K562 (cell line): ENCODE measurements around the gene CILP. TPM values are rescaled to one million over a fixed set of nuclear protein-coding genes. Genes with fewer than 3 reads are reported as not detected.

ENCODE experiments used
- GTF2E2 ChIP-seq: fragments of 200-800 bp; sonication (Bioruptor generic); IDR thresholded peaks from 2 replicates; pipeline ENCODE4 v1.6.1; 2016; ENCODE audit warnings: missing genetic modification characterization, missing compliant biosample characterization
- HDAC6 ChIP-seq: IDR thresholded peaks from 2 replicates; pipeline ENCODE4 v1.6.1; 2012; ENCODE audit warnings: low read depth, mild to moderate bottlenecking, control low read depth, inconsistent platforms, low read length, moderate library complexity
- MEF2A ChIP-seq: IDR thresholded peaks from 2 replicates; pipeline ENCODE4 v1.6.1; 2011; ENCODE audit warnings: low read depth, mild to moderate bottlenecking, low read length, moderate library complexity; ENCODE audit not compliant: control insufficient read depth
- TCF3 ChIP-seq: sonication (generic); formaldehyde crosslinking; IDR thresholded peaks from 2 replicates; pipeline ENCODE4 v1.4.0; 2020; ENCODE audit warnings: mild to moderate bottlenecking, missing genetic modification reagents
- ZNF592 ChIP-seq: fragments of 450-650 bp; IDR thresholded peaks from 2 replicates; pipeline ENCODE4 v1.6.1; 2017; ENCODE audit warnings: antibody characterized with exemption, mild to moderate bottlenecking
- polyA plus RNA-seq, 8 experiments: library from polyadenylated mRNA; depleted of rRNA in 4 of 8; stranded (reverse) in 5 of 8; unstranded in 3 of 8; fragments of >200 nt; fragmentation: Nextera tagmentation in 2 of 8; fragmentation: Illumina TruSeq in 1 of 8; extraction: Ambion mirVana in 2 of 8; extraction: Trizol in 1 of 8; gene quantifications; 2 replicates each; pipeline versions ENCODE4 v1.2.1 to v1.2.3, GENCODE V29; 2011 to 2014; ENCODE audit warnings: inconsistent platforms in 1 of 8, missing spikeins in 1 of 8
- total RNA-seq, 7 experiments: library from RNA; depleted of rRNA in 6 of 7; stranded (reverse); fragments of >200 nt in 6 of 7; fragmentation: Illumina TruSeq in 2 of 7; extraction: Trizol in 2 of 7; gene quantifications; 2 replicates each; pipeline versions ENCODE4 v1.2.1 to v1.2.3, GENCODE V29; 2011 to 2021; ENCODE audit warnings: low replicate concordance in 1 of 7

Gene CILP
- total and polyA plus RNA-seq, 9 of the 15 experiments (the other 6 are each of a cell fraction or from before 2014, with no cell fraction given) = 0.03 TPM; not detected in 8

GRCh38 chr15:65211482-65211982 lies 259 bp upstream of the CILP start (continued):
- no peak for TF ChIP-seq GTF2E2
- TF ChIP-seq ZNF592 = no peak
- no peak for TF ChIP-seq TCF3 (CRISPR knock-in tag)
- no peak for TF ChIP-seq HDAC6
- TF ChIP-seq MEF2A = no peak
